Measurements from ENCODE around the gene MAP3K13.
"Not testable (repeated sequence)": the region's sequence is repeated elsewhere in the genome, so short reads cannot be mapped to it uniquely, and the experiment has no call there.

The MAP3K13 gene

DNA sequence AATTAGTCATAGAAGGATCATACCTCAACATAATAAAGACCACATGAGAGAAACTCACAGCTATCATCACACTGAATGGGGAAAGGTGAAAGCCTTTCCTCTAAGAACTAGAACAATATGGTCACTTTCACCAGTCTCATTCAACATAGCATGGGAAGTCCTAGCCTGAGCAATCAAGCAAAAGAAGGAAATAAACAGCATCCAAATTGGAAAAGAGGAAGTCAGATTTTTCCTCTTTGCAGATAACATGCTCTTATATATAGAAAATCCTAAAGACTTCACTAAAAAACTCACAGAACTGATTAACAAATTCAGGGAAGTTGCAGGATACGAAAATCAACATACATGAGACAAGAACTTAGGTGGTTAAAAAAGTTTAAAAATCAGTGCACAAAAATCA lies 24.7 kb downstream of the MAP3K13 start:
- H3K4me3 ChIP-seq (ENCODE audit: low read depth, low read length): no peak overlapping the region
- no peak for DNase-seq (ENCODE audit: low read depth)

DNA sequence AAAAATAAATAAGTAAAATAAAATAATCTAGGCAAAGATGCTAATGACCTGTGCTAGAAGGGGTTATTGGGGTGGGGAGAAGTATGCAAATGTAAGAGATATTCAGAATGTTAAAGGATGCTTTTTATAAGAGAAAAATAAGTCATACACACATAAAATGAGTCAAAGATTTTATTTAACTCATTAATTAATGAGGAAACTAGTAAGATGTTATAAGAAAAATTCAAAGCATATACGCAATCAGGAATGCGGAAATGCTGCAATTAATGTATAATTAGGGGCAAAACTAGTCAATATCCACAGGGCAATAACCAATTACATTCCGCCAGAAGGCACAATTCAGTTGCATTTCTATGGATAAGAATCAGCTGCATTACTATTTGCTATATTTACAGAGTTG lies 30.1 kb downstream of the MAP3K13 start:
- H3K4me3 ChIP-seq (ENCODE audit: low read depth, low read length): no peak overlapping the region
- DNase-seq (ENCODE audit: low read depth): no peak

DNA sequence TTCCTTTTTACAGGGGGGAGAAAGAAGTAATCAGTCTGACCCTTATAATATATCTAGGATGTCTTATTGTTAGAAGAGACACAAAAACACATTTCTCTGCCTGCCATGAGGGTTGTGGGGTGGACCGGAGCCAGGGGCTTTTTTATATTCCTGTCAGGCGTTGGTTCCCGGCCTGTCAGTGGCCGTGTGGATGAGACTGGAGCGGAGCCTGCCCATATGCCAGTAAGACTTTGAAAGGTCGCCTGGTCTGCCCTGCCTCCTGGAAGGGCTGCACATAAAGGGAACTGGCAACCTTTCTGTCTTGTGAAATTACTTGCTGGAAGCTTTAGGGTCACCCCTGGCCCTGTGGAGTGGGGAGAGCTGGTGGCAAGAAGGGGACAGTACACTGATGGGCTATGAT lies 34.7 kb downstream of the MAP3K13 start:
- DNase-seq (ENCODE audit: low read depth): no peak
- H3K4me3 ChIP-seq (ENCODE audit: low read depth, low read length): no peak overlapping the region

DNA sequence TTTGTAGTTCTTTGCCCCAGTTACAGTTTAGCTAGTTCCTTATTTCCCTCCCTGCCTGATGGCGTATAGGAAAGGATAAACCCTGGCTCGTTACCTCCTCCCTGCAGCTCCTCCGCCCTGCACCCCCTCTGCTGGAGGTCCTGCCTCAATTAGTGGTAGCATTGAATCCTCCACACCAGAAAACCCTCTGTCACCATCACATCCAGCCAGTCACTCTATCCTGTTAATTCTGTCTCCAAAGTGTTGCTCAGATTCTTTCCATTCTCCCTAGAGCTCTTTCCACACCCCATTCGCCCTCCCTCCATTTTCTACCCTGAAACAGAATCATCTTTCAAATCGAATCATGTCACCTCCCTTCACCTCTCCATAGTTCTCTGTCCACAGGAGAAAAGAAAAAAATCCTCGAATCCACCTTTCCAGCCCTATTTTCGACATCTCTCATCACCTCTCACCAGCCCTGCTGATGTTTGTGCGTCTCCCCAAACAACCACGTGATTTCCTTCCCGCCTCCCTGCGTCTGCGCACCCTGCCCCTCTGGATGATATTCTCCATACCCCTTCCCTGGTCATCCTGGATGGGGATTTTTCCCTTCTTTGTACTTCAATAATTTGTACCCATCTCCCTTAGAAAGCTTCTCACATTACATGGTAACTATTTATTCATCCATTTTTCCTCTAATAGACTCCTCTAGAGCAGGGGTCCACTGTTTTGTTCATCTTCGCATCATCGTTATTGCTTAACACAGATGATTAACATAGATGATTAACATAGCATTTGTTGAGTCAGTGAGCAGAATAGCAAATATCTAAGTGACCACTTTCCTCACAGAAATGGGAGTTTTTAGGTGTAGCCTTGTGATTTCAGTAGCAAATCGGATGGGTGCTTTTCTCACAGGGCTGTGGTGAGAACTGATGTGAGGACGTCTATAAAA lies 37.1 kb downstream of the MAP3K13 start:
- peak; percentile 4 for DNase-seq (ENCODE audit: low read depth)
- H3K4me3 ChIP-seq (ENCODE audit: low read depth, low read length): no peak overlapping the region

DNA sequence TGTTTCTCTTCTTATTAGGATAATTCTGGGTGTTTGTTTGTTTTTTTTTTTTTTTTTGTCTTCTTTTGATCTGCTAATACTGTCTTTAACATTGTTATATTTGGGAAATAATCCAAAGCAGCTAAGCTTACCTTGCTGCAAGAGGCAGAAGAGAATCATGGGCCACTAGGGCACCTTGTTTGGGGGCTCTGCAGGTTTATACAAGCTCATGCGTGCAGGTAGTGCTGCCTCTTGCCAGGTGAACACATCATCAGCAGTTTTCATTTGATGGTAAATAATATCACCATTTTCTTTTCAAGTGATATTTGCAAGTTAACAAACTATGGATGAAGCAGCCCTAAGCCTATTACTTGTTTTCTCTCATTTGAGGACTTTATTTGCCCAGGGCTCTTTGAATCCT lies 37.9 kb downstream of the MAP3K13 start:
- no peak overlapping the region for H3K4me3 ChIP-seq (ENCODE audit: low read depth, low read length)
- no peak for DNase-seq (ENCODE audit: low read depth)

DNA sequence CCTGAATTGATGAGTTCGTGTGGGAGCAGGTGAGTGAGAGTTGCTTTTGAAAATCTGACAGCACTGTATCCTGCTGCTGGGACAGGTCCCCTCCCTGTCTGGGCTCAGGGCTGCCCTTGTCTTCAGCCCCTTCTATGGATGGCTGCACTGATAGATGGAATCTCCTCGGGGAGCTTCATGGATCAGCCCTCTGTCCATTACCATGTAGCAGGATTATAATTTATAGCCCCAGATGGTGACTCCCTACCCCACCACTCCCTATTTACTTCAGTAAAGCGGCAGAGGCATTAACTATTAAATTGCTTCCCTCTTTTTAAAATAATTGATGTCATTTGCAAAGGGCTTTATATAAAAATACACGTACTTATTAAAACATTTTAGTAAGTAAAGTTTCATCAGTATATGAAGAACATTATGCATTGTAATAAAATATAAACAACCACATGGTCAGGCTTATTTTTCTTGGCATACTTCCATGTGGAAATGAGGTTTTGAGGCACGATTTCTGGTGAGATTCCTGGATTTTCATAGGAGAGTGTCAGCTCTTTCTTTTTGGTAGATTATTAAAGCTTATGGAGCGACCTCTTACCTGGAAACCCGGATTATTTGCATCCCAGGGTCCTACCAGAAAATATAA lies 38.5 kb downstream of the MAP3K13 start:
- DNase-seq (ENCODE audit: low read depth): peak; percentile 6

DNA sequence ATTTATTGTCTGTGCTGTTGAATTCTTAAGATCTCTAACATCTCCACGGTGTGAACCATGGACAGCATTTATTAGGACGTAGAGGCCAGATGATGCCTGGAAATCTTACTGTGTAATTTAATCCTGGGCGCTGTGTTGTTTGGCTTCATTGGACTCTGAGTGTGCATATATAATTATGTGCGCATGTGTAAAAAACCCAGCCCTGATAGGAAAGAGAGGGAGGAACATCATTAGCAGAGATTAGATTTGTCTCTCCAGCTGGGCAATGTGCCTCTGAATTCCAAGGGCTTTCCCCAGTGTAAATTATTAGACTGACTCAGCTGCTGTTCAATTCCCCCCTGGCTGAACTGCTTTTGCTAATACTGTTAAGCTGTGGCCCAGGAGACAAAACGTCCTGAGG lies 39.6 kb downstream of the MAP3K13 start:
- no peak overlapping the region for H3K4me3 ChIP-seq (ENCODE audit: low read depth, low read length)
- peak; percentile 47 for DNase-seq (ENCODE audit: low read depth)

More for the DNA sequence above, 38.5 kb downstream of the MAP3K13 start:
- H3K4me3 ChIP-seq (ENCODE audit: low read depth, low read length): no peak overlapping the region

DNA sequence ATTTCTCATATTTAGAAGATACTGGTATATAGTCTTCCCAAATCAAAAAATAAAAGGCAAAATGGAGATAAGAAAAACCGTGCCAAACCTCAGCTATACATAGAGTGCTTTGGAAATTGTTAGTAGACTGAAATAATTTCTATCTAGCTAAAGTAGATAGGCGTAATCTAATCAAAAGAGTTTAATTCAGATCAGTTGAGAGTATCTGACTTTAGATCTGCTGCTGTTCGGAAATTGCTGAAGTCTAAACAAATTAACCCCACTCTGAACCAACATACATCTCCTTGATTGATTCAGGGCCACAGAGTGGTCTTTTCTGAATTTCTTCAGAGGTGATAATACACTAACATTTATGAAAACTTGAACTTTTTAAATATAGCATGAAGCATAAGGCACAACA lies 40.1 kb downstream of the MAP3K13 start:
- no peak overlapping the region for H3K4me3 ChIP-seq (ENCODE audit: low read depth, low read length)
- no peak for DNase-seq (ENCODE audit: low read depth)

DNA sequence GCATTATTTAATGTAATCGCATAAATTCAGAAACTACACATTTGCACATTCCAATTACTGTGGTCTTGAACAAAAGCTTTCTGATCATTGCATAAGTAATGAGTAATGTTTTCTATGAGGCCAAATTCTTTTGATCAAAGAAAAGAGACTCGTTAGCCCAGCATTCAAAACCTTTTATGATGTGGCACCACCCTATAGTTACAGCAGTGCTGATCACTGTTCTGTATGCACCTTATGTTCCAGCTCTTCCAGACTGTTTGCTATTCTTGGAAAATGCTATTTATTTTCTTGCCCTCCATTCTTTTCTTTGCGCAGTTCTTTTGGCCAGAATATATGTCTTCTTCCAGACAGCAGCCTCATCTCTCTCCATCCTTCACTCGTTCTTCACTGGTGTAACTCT lies 42.3 kb downstream of the MAP3K13 start:
- H3K4me3 ChIP-seq (ENCODE audit: low read depth, low read length): no peak overlapping the region
- DNase-seq (ENCODE audit: low read depth): no peak

DNA sequence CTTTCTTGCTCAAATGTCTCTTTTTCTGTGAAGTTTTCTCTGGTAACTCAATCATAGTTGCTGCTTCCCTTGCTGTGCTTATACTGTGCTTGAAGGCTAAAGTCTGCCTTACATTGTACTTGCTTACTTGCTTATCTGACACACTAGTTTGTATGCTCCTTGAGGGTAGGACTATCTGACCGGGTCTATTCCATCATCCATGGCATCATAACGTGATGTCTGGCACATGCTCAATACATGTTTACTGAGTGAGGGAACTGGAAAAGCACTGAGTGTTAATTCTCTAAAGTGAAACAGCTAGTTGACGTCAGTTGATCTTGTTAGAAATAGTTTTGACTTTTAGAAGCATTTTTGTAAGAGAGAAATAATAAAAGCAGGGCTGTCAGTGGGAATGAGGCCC lies 42.7 kb downstream of the MAP3K13 start:
- no peak for DNase-seq (ENCODE audit: low read depth)
- H3K4me3 ChIP-seq (ENCODE audit: low read depth, low read length): no peak overlapping the region

DNA sequence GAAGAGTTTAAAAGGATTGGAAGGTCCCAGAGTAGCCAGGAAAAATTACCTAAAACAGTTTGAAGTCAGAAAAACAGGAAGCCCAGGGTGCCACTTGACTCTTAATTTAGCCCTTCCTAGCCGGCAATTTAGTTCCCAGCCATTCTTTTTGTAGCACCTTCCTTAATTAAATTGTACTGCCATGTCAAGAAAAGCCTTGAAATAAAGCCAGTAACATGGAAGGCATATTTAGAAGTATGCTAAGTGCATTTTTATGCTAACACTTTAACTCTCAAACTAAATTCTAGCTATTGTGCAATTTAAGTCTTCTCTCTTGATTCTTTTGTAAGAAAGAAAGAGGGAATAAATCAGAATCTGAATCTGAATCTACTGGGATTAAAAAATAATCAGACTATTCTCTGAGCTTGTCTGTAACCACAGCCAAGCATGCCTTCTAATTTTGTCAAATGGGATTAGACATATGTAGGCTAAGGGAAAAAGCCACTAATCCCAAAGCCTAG lies 43.2 kb downstream of the MAP3K13 start:
- DNase-seq (ENCODE audit: low read depth): no peak
- no peak overlapping the region for H3K4me3 ChIP-seq (ENCODE audit: low read depth, low read length)

DNA sequence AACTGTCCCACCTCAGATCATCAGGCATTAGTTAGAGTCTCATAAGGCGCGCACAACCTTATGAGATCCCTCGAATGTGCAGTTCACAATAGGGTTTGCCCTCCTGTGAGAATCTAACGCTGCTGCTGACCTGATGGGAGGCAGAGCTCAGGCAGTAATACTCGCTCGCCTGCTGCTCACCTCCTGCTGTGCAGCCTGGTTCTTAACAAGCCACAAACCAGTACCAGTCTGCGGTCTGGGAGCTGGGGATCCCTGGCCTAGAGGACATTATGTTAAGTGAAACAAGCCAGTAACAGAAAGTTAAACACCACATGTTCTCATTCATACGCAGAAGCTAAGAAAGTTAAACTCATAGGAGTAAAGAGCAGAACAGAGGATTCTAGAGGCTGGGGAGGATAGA lies 47.0 kb downstream of the MAP3K13 start:
- no peak overlapping the region for H3K4me3 ChIP-seq (ENCODE audit: low read depth, low read length)
- DNase-seq (ENCODE audit: low read depth): no peak

DNA sequence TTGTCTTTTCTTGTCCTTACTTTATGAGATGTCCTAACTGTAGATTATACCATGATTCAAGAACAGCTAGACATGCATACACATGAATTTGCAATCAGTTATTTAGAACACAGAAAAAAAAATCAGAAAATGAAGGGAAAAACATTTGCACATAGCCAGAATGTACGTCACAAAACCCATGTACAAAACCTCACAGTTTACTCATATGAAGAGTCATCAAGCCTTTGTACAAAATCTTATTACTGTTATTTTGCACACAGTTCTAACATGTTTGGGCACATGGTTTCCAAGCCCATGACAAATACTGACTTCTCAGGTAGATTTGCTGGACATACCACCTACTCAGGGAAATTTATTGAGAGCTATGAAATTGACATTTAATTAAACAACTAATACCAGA lies 48.2 kb downstream of the MAP3K13 start:
- DNase-seq (ENCODE audit: low read depth): no peak
- no peak overlapping the region for H3K4me3 ChIP-seq (ENCODE audit: low read depth, low read length)

DNA sequence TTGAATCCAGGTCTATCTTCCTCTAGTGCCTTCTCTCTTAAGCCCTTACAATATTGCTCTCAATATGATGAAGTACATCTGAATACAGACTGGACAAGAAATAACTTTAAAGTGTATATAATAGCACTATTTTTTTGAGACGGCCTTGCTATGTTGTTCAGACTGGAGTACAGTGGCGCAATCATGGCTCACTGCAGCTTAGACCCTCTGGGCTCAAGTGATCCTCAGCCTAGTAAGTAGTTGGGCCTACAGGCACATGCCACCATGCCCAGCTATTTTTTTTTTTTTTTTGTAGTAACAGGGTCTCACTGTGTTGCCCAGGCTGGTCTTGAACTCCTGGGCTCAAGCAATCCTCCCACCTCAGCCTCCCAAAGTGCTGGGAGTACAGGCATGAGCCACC lies 53.6 kb downstream of the MAP3K13 start:
- no peak for DNase-seq (ENCODE audit: low read depth)
- no peak overlapping the region for H3K4me3 ChIP-seq (ENCODE audit: low read depth, low read length)

DNA sequence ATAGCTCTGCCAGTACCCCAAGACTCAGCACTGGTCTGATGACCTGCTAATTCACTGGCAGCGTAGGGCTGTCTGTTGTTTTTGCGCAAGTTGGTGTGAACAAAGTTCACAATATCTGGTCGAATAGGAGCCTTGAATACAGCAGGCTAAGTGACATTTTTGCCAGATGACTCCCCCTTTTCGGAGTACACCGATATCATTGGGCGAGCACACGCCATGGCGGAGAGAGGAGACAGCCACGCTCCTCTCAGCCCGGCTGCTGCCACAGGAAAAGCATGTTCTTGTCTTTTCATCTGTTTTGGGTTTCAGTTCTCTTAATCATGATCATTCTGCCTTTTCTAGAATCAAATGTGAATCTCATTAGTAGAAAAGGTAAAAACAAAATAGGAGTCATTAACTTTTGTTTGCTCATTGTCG lies 55.6 kb downstream of the MAP3K13 start:
- H3K4me3 ChIP-seq (ENCODE audit: low read depth, low read length); DNase-seq (ENCODE audit: low read depth): not testable (repeated sequence)

DNA sequence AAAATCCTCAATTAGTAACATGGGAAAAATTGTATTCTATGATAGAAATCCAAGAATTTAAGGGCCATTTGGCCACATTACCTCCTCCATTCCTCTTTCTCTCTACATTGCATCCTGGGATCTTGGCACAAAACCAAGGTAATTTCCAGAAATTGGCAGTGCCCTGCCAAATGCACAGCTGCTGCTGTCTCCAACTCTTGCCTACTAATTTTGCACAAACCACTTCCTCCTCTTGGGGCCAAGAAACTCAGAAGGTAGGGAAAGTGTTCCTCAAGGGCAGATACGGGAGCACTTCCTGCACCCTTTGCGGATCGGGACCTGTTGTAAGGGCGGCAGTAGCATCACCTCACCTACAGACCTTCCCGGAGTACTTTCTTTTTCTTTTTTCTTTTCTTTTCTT lies 57.8 kb downstream of the MAP3K13 start:
- H3K4me3 ChIP-seq (ENCODE audit: low read depth, low read length): no peak overlapping the region
- peak; percentile 8 for DNase-seq (ENCODE audit: low read depth)

DNA sequence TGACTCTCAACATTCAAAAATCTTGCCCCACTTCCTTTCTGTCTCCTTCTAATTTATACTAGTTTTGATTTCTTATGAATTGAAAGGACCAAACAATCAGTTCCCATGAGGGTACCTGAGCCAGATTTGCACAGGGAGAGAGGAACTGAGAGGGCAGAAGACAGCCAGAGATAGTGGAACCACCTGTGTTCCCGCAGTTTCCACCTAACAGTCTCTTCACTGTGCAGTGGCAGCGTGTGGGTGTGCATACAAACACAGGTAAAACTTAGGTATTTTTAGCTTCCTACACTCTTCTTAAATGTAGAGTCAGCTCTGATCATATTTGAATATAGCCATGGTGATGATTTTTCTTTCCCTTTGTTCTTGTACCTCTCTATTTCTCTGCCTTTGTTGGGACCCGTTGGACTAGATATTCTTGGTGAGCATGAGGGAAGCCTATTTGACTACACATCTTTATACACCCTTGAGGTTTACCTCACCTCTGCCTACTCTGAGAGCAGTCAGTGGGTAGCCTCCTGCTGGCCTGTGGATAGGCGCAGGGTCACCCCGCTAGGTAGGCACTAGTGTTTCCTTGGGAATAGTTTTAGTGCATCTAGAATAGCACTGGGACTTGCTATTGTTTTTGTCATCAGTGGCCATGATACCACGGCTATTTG lies 58.8 kb downstream of the MAP3K13 start:
- DNase-seq (ENCODE audit: low read depth): no peak

DNA sequence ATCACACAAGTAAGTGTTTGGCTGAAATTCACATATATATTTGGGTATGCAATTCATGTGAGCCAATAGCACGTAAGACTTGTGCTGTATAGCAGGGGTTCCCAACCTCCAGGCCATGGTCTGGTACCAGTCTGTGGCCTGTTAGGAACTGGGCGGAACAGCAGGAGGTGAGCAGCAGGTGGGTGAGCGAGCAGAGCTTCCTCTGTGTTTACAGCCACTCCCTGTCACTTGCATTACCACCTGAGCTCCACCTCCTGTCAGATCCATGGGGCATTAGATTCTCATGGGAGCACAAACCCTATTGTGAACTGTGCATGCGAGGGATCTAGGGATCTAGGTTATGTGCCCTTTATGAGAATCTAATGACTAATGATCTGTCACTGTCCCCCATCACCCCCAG lies 59.7 kb downstream of the MAP3K13 start:
- no peak for DNase-seq (ENCODE audit: low read depth)

More for the DNA sequence above, 58.8 kb downstream of the MAP3K13 start:
- H3K4me3 ChIP-seq (ENCODE audit: low read depth, low read length): no peak overlapping the region

DNA sequence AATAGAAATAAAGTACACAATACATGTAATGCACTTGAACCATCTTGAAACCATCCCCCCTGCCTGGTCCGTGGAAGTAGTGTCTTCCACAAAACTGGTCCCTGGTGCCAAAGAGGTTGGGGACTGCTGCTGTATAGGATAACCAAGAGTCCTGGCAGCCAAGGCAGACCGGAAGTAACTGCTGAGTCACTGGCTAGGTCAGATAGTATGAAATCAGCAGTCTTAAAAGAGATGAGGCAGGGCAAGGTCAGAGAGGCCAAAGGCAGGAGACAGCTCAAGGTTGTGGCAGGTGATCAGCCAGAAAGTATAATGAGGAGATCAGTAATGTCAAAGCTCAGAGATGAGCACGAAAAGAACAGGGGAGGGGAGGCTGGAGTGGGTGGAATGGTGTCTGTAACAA lies 60.2 kb downstream of the MAP3K13 start:
- no peak overlapping the region for H3K4me3 ChIP-seq (ENCODE audit: low read depth, low read length)

More for the DNA sequence above, 59.7 kb downstream of the MAP3K13 start:
- no peak overlapping the region for H3K4me3 ChIP-seq (ENCODE audit: low read depth, low read length)

DNA sequence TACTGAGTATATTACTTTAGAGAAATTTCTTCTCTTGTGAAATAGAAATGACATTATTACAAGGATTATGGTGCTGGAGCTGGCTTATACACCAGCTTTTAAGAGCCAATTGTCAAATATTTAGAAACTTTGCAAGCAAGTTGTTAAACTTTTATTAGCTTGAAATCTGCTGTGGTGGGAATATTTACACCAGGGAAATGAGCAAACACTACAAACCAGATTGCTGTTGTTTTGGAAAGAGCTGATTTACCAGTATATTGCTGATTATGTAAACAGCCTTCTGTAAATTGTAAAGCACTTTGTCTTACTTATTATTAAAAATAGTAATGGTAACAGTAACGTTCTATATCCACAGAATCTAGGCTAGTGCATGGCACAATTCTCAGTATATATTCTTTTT lies 61.5 kb downstream of the MAP3K13 start:
- no peak for DNase-seq (ENCODE audit: low read depth)
- no peak overlapping the region for H3K4me3 ChIP-seq (ENCODE audit: low read depth, low read length)

More for the DNA sequence above, 60.2 kb downstream of the MAP3K13 start:
- no peak for DNase-seq (ENCODE audit: low read depth)

Data from skeletal muscle cell (primary cell).